IMR-90 (cell line): Measurements from ENCODE around the gene SLC28A3. TPM values are rescaled to one million over a fixed set of nuclear protein-coding genes. Genes with fewer than 3 reads are reported as not detected.

Experiments used
- ATAC-seq: fragments of 200-7000 bp; cut with Tn5 transposase; 2 replicates; pipeline ENCODE4 v1.9.1; 2020; ENCODE audit warnings: low read depth, mild to moderate bottlenecking, moderate library complexity
- BruUV-seq: library from RNA; stranded (reverse); fragments of 400-500 nt; replicated peaks from 2 replicates; lab custom pipeline; 2021; lab: Mats Ljungman, UMichigan
- CTCF ChIA-PET: fragments of 300-600 bp; formaldehyde crosslinking; extraction: SDS; loops from one replicate; lab custom pipeline; 2021; ENCODE audit warnings: antibody characterized with exemption; lab: Yijun Ruan, JAX
- POLR2A ChIA-PET: fragments of 300-600 bp; sonication (Branson Sonifier 250); formaldehyde crosslinking; loops from one replicate; lab custom pipeline; 2022; ENCODE audit warnings: antibody characterized with exemption; ENCODE audit not compliant: unreplicated experiment; lab: Charles Lee
- DNase-seq: peaks from one replicate; pipeline ENCODE4 v3.0.0; 2013
- H2AFZ ChIP-seq: replicated peaks from 2 replicates; pipeline ENCODE3; 2013; ENCODE audit warnings: low read length, mild to moderate bottlenecking; ENCODE audit not compliant: poor library complexity
- H2AK5ac ChIP-seq: 2 replicates; pipeline ENCODE4 v1.6.1; 2013; ENCODE audit warnings: low read depth, low read length, inconsistent platforms
- H2AK9ac ChIP-seq: replicated peaks from 2 replicates; pipeline ENCODE3; 2013; ENCODE audit warnings: mild to moderate bottlenecking, low read depth, low read length, moderate library complexity; ENCODE audit not compliant: poor library complexity
- H2BK120ac ChIP-seq: 2 replicates; pipeline ENCODE4 v1.6.1; 2013; ENCODE audit warnings: low read depth, low read length, inconsistent platforms
- H2BK15ac ChIP-seq: 3 replicates; pipeline ENCODE4 v1.6.1; 2013; ENCODE audit warnings: low read depth, low read length, inconsistent platforms
- H2BK20ac ChIP-seq: 2 replicates; pipeline ENCODE4 v1.6.1; 2013; ENCODE audit warnings: low read depth, mild to moderate bottlenecking, inconsistent platforms, low read length, moderate library complexity
- H2BK5ac ChIP-seq: 2 replicates; pipeline ENCODE4 v1.6.1; 2013; ENCODE audit warnings: mild to moderate bottlenecking, low read depth, low read length, inconsistent platforms; ENCODE audit not compliant: poor library complexity, severe bottlenecking
- H3K14ac ChIP-seq: replicated peaks from 2 replicates; pipeline ENCODE4 v1.6.1; 2013; ENCODE audit warnings: low read depth, low read length, inconsistent platforms
- H3K18ac ChIP-seq: 2 replicates; pipeline ENCODE4 v1.6.1; 2013; ENCODE audit warnings: low read depth, low read length, control low read depth
- H3K23ac ChIP-seq: 2 replicates; pipeline ENCODE4 v1.6.1; 2013; ENCODE audit warnings: low read depth, low read length, inconsistent platforms
- H3K27ac ChIP-seq: 2 replicates; pipeline ENCODE4 v1.5.1; 2013; ENCODE audit warnings: mild to moderate bottlenecking, control low read depth, low read length; ENCODE audit not compliant: insufficient read depth
- H3K27me3 ChIP-seq: 2 replicates; pipeline ENCODE4 v1.6.1; 2013; ENCODE audit warnings: low read length; ENCODE audit not compliant: control insufficient read depth, insufficient read depth
- H3K36me3 ChIP-seq: 2 replicates; pipeline ENCODE4 v1.6.1; 2013; ENCODE audit warnings: low read length, mixed read lengths; ENCODE audit not compliant: control insufficient read depth, insufficient read depth
- H3K4ac ChIP-seq: 2 replicates; pipeline ENCODE4 v1.6.1; 2013; ENCODE audit warnings: low read depth, low read length, inconsistent platforms
- H3K4me1 ChIP-seq: 2 replicates; pipeline ENCODE4 v1.6.1; 2013; ENCODE audit warnings: low read length, mixed read lengths; ENCODE audit not compliant: control insufficient read depth, insufficient read depth
- H3K4me2 ChIP-seq: 2 replicates; pipeline ENCODE4 v1.6.1; 2013; ENCODE audit warnings: low read depth, mild to moderate bottlenecking, control low read depth, low read length, moderate library complexity
- H3K4me3 ChIP-seq: 2 replicates; pipeline ENCODE4 v1.5.1; 2013; ENCODE audit warnings: low read depth, mild to moderate bottlenecking, control low read depth, low read length, moderate library complexity; ENCODE audit not compliant: insufficient read depth
- H3K56ac ChIP-seq: 2 replicates; pipeline ENCODE4 v1.6.1; 2013; ENCODE audit warnings: low read length, inconsistent platforms; ENCODE audit not compliant: insufficient read depth; ENCODE audit errors: extremely low read depth
- H3K79me1 ChIP-seq, 2 experiments: 2 replicates each; pipeline ENCODE4 v1.6.1; 2013; ENCODE audit warnings: low read length in 2 of 2, inconsistent platforms in 1 of 2, low read depth in 1 of 2
- H3K9ac ChIP-seq: 2 replicates; pipeline ENCODE4 v1.6.1; 2013; ENCODE audit warnings: low read depth, low read length, control low read depth
- H3K9me1 ChIP-seq: 2 replicates; pipeline ENCODE4 v1.6.1; 2013; ENCODE audit warnings: low read length, inconsistent platforms; ENCODE audit not compliant: insufficient read depth
- H3K9me3 ChIP-seq: 2 replicates; pipeline ENCODE4 v1.6.1; 2013; ENCODE audit warnings: low read length; ENCODE audit not compliant: control insufficient read depth, insufficient read depth
- H4K20me1 ChIP-seq: 2 replicates; pipeline ENCODE4 v1.6.1; 2013; ENCODE audit warnings: low read length, inconsistent platforms; ENCODE audit not compliant: insufficient read depth
- H4K5ac ChIP-seq: 2 replicates; pipeline ENCODE4 v1.6.1; 2013; ENCODE audit warnings: mild to moderate bottlenecking, low read depth, low read length, control low read depth
- H4K8ac ChIP-seq, 2 experiments: 2 replicates each; pipeline ENCODE4 v1.6.1; 2013; ENCODE audit warnings: low read depth in 2 of 2, low read length in 2 of 2, control low read depth in 1 of 2, inconsistent platforms in 1 of 2
- H4K91ac ChIP-seq: 2 replicates; pipeline ENCODE4 v1.6.1; 2013; ENCODE audit warnings: low read depth, low read length, inconsistent platforms; ENCODE audit not compliant: insufficient read depth
- CTCF ChIP-seq: conservative IDR thresholded peaks from 2 replicates; pipeline ENCODE4 v1.5.1; 2012; ENCODE audit warnings: mild to moderate bottlenecking, low read depth, low read length, improper control_type of control experiment
- FOS ChIP-seq: fragments of 150-350 bp; IDR thresholded peaks from 2 replicates; pipeline ENCODE4 v1.6.1; 2016; ENCODE audit warnings: low read depth, low read length
- RAD21 ChIP-seq: IDR thresholded peaks from 2 replicates; pipeline ENCODE4 v1.6.1; 2012; ENCODE audit warnings: low read length, improper control_type of control experiment
- SMC3 ChIP-seq: fragments of 150-350 bp; IDR thresholded peaks from 2 replicates; pipeline ENCODE4 v1.6.1; 2016; ENCODE audit warnings: low read depth, mild to moderate bottlenecking, antibody characterized with exemption, low read length, moderate library complexity
- WGBS, 2 experiments: methylation state at CpG; one replicate each; pipeline versions ENCODE4 v1.1.5 to v1.1.7; 2013; ENCODE audit warnings: missing lambda C conversion rate in 2 of 2; ENCODE audit not compliant: insufficient read length in 1 of 2; ENCODE audit errors: extremely low coverage in 2 of 2; 5-methylcytosine and 5-hydroxymethylcytosine counted together
- dilution Hi-C: fragments of 300-500 bp; cut with HindIII; formaldehyde crosslinking; loops from one replicate; pipeline ENCODE4 v1.14.3; 2018; ENCODE audit warnings: low sequenced_read_pairs; ENCODE audit not compliant: unreplicated experiment
- in situ Hi-C: fragments of 300-500 bp; cut with MboI; formaldehyde crosslinking; loops from 3 replicates; pipeline ENCODE4 v1.14.3; 2019; ENCODE audit warnings: low sequenced_read_pairs, inconsistent platforms, mixed read lengths
- intact Hi-C: fragments of 100-400 bp; cut with micrococcal nuclease; formaldehyde crosslinking; loops from 2 replicates; pipeline ENCODE4 v1.10.0; 2022
- polyA plus RNA-seq, 3 experiments: library from polyadenylated mRNA; depleted of rRNA; stranded (reverse); fragments of >200 nt; gene quantifications; 2 replicates each; pipeline ENCODE4 v1.2.3, GENCODE V29; 2012; ENCODE audit warnings: low replicate concordance in 1 of 3
- total RNA-seq: library from RNA; depleted of rRNA; stranded (reverse); fragments of >200 nt; gene quantifications from 2 replicates; pipeline ENCODE4 v1.2.3, GENCODE V29; 2012

SLC28A3 gene
- total and polyA plus RNA-seq, 2 of the 4 experiments (the other 2 are of a cell fraction): 1.1 to 2.2 TPM

- Histone ChIP-seq H3K9me1 (no peaks in the 10 kb centered on the region), H4K8ac (no peak overlapping the region), H2BK20ac (no peak overlapping the region), H3K9ac (no peak overlapping the region), H3K4me3 (peak overlapping the region; percentile 17; the same call in 1 of the 2 replicates), H2AK5ac (no peak overlapping the region), H3K27ac (no peak overlapping the region), H3K4me1 (no peaks in the 10 kb centered on the region), H4K91ac (no peak overlapping the region), H4K5ac (no peak overlapping the region), H3K4ac (no peak overlapping the region), H2BK15ac (no peak overlapping the region), H2AFZ (no peak overlapping the region), H3K27me3 (no peaks in the 10 kb centered on the region), H4K20me1 (no peaks in the 10 kb centered on the region), H2AK9ac (no peak overlapping the region), H3K79me1 (no peaks in the 10 kb centered on the region), H3K9me3 (peaks cover 2% of the 10 kb centered on the region; the same call in 1 of the 2 replicates), H2BK5ac (no peak overlapping the region), H3K56ac (no peak overlapping the region), H3K23ac (no peak overlapping the region), H2BK120ac (no peak overlapping the region), H3K4me2 (peak overlapping the region; percentile 62), H3K18ac (no peak overlapping the region), H3K36me3 (no peaks in the 10 kb centered on the region), H3K14ac (no peak overlapping the region)
- intact Hi-C loops (loop anchor here (1.0 to 2.0 kb wide), 4 partner anchors 54 to 323 kb away; partner anchors contain the start of genes HNRNPK and RMI1), dilution Hi-C loops (no loop called here), in situ Hi-C loops (loop anchor here (5.0 kb wide), 2 partner anchors 56 to 324 kb away; no protein-coding TSS in a partner anchor)
- 46% methylated on average over 4 of the region's 13 CpGs; no CpG with 5 or more reads in 1 of the 2 experiments for WGBS, 2 experiments
- CTCF ChIA-PET: interaction anchor here (0.5 to 3.1 kb wide), 27 partner anchors 8 to 599 kb away, joined by 3 to 25 read pairs (median 4); partner anchors contain the start of genes HNRNPK and KIF27
- TF ChIP-seq RAD21 (peak; percentile 98), CTCF (peak; percentile 92), SMC3 (peak; percentile 96), FOS (no peak)
- ATAC-seq (peak; percentile 99), DNase-seq (peak; percentile 75)
- BruUV-seq: no TSS peak
- POLR2A ChIA-PET: no interaction called here
Measured at GRCh38 chr9:84261070-84261746, 79.3 kb downstream of the SLC28A3 start.
